Neural cell (in vitro differentiated cells): Measurements from ENCODE around the gene KRT3.

Experiments used
- MXI1 ChIP-seq: fragments of 450-650 bp; conservative IDR thresholded peaks from 2 replicates; pipeline ENCODE4 v1.6.1; 2014; ENCODE audit warnings: antibody characterized with exemption, mild to moderate bottlenecking; ENCODE audit not compliant: poor library complexity, severe bottlenecking
- POLR2AphosphoS5 ChIP-seq: IDR thresholded peaks from 2 replicates; pipeline ENCODE4 v1.6.1; 2012
- RAD21 ChIP-seq: fragments of 450-650 bp; conservative IDR thresholded peaks from 2 replicates; pipeline ENCODE4 v1.6.1; 2014; ENCODE audit warnings: antibody characterized with exemption, mild to moderate bottlenecking, moderate library complexity
- REST ChIP-seq: IDR thresholded peaks from 2 replicates; pipeline ENCODE4 v1.6.1; 2012; ENCODE audit warnings: borderline replicate concordance
- TF ChIP-seq, protein P1 (sequence below): fragments of 450-650 bp; IDR thresholded peaks from 2 replicates; pipeline ENCODE4 v1.5.1; 2014; ENCODE audit warnings: antibody characterized with exemption, mild to moderate bottlenecking, moderate library complexity; ENCODE audit not compliant: poor library complexity, severe bottlenecking

DNA sequence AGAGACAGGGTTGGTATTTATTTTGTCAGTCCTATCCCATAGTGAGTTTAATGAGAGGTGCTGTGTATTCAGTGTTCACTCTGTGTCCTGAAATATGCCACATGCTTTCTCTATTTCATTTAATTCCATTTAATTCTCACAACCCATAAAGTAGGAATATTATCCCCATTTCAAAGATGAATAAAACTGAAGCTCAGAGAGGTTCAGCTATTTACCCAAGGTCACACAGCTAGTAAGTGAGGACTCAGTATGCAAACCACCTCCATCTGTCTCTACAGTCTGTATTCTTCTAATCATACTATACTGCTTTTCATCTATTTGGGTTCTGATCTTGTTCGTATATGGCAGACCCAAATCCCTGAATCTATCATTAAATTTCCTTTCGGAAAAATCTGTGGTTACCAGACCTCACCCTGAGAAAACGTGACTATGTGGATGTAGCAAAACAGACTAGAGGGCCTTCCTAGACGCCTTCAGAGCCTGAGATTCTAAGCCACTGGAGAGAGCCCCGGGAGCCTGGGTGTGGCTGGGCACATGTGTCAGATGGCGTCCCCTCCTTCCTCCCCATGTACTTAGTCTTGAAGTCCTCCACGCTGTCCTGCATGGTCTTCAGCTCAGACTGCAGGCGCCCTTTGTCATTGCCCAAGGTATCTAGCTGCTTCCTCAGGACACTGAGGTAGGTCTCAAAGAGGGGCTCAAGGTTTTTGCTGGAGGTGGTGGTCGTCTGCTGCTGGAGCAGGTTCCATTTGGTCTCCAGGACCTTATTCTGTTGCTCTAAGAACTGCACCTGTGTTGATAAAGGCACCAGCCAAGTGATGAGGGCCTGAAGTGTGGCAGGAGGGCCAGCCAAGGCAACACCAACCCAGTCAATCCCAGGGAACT lies 15.5 kb upstream of the KRT3 start:
- TF ChIP-seq, protein P1, sequence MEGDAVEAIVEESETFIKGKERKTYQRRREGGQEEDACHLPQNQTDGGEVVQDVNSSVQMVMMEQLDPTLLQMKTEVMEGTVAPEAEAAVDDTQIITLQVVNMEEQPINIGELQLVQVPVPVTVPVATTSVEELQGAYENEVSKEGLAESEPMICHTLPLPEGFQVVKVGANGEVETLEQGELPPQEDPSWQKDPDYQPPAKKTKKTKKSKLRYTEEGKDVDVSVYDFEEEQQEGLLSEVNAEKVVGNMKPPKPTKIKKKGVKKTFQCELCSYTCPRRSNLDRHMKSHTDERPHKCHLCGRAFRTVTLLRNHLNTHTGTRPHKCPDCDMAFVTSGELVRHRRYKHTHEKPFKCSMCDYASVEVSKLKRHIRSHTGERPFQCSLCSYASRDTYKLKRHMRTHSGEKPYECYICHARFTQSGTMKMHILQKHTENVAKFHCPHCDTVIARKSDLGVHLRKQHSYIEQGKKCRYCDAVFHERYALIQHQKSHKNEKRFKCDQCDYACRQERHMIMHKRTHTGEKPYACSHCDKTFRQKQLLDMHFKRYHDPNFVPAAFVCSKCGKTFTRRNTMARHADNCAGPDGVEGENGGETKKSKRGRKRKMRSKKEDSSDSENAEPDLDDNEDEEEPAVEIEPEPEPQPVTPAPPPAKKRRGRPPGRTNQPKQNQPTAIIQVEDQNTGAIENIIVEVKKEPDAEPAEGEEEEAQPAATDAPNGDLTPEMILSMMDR: no peak
- TF ChIP-seq POLR2AphosphoS5 (no peak), REST (no peak), RAD21 (no peak), MXI1 (no peak)
